Neural crest cell (in vitro differentiated cells): ENCODE measurements around the gene NDP. TPM values are rescaled to one million over a fixed set of nuclear protein-coding genes. Genes with fewer than 3 reads are reported as not detected.

Experiments used
- DNase-seq: peaks from one replicate; pipeline ENCODE4 v3.0.0; 2021; ENCODE audit warnings: low read depth, mixed read lengths, low spot score
- H3K27ac Mint-ChIP-seq: one replicate; pipeline ENCODE4 v1.8.0; 2021; ENCODE audit warnings: mild to moderate bottlenecking, mixed read lengths; ENCODE audit not compliant: unreplicated experiment
- H3K27me3 Mint-ChIP-seq: 2 replicates; pipeline ENCODE4 v1.8.0; 2021; ENCODE audit warnings: low read depth, mild to moderate bottlenecking, mixed read lengths
- H3K36me3 Mint-ChIP-seq: 2 replicates; pipeline ENCODE4 v1.8.0; 2021; ENCODE audit warnings: low read depth, mild to moderate bottlenecking, mixed read lengths
- H3K4me1 Mint-ChIP-seq: 2 replicates; pipeline ENCODE4 v1.8.0; 2021; ENCODE audit warnings: mixed read lengths
- H3K4me3 Mint-ChIP-seq: one replicate; pipeline ENCODE4 v1.8.0; 2021; ENCODE audit warnings: mild to moderate bottlenecking, mixed read lengths
- H3K9me3 Mint-ChIP-seq: 2 replicates; pipeline ENCODE4 v1.8.0; 2021; ENCODE audit warnings: mixed read lengths
- total RNA-seq: library from RNA; stranded (reverse); gene quantifications from 2 replicates; pipeline ENCODE4 v1.2.1, GENCODE V29; 2021
- TF ChIP-seq, protein P1 (sequence below): fragments of 200-600 bp; sonication (generic); conservative IDR thresholded peaks from 2 replicates; pipeline ENCODE4 v1.5.0; 2021; ENCODE audit warnings: antibody characterized with exemption, mild to moderate bottlenecking

The NDP gene
- total RNA-seq, 1 donor from 2014 or later: 4.3 TPM

DNA sequence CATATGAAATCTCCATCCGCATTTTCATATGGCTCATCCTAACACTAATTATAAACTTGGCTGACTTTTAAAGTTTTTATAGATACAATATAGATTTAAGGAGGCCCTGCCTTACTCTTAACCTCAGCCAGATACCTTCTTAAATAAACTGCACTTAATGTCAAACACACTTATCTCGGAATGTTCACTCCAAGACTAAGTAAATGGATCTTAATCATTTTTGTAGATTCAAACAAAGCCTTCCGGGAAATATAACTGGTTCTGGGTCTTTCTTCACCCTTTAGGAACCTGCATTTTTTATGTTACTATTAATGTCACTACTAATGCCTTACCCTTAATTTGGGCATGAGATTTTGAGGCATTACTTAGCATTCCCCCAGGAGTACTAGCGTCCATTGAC is 43.7 kb upstream of the NDP start:
- Mint-ChIP-seq H3K4me3 (no peak overlapping the region), H3K9me3 (peaks cover 5% of the 10 kb centered on the region), H3K4me1 (no peaks in the 10 kb centered on the region), H3K27me3 (no peaks in the 10 kb centered on the region), H3K36me3 (no peaks in the 10 kb centered on the region), H3K27ac (no peak overlapping the region)
- TF ChIP-seq, protein P1, sequence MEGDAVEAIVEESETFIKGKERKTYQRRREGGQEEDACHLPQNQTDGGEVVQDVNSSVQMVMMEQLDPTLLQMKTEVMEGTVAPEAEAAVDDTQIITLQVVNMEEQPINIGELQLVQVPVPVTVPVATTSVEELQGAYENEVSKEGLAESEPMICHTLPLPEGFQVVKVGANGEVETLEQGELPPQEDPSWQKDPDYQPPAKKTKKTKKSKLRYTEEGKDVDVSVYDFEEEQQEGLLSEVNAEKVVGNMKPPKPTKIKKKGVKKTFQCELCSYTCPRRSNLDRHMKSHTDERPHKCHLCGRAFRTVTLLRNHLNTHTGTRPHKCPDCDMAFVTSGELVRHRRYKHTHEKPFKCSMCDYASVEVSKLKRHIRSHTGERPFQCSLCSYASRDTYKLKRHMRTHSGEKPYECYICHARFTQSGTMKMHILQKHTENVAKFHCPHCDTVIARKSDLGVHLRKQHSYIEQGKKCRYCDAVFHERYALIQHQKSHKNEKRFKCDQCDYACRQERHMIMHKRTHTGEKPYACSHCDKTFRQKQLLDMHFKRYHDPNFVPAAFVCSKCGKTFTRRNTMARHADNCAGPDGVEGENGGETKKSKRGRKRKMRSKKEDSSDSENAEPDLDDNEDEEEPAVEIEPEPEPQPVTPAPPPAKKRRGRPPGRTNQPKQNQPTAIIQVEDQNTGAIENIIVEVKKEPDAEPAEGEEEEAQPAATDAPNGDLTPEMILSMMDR: no peak
- DNase-seq: no peak

DNA sequence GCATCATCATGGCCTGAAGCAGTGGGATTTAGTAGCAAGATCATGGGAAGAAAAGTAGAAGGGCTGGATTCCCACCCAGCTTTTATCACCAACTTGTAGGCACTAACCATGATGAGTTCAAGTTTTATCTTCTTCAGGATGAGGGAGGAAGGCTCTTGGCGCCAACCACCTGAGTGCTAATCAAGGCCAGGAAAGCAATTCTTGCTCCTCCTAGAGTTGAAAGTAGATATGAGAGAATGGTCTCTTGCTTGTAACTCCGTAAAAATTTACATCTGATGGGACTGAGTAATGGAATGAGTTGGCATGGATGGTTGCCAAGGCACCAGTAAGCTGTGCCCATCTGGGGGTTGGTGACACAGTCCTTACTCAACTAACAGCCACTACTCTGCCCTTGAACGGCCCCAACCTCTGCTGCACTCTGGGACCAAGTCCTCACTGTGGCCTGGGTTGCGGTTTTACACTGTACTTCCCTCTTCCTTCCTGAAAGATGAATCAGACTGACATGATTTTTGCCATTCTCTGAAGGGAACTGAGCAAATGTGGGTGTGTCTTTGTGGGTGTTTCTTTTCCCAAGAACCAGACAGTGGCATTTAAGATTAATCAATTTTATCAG is 39.4 kb upstream of the NDP start:
- H3K4me3 Mint-ChIP-seq: no peak overlapping the region
- TF ChIP-seq, protein P1: no peak
- H3K4me1 Mint-ChIP-seq: no peaks in the 10 kb centered on the region
- H3K27ac Mint-ChIP-seq: no peak overlapping the region
- DNase-seq: no peak
- no peaks in the 10 kb centered on the region for H3K36me3 Mint-ChIP-seq
- H3K27me3 Mint-ChIP-seq: no peaks in the 10 kb centered on the region
- peaks cover 14% of the 10 kb centered on the region for H3K9me3 Mint-ChIP-seq

DNA sequence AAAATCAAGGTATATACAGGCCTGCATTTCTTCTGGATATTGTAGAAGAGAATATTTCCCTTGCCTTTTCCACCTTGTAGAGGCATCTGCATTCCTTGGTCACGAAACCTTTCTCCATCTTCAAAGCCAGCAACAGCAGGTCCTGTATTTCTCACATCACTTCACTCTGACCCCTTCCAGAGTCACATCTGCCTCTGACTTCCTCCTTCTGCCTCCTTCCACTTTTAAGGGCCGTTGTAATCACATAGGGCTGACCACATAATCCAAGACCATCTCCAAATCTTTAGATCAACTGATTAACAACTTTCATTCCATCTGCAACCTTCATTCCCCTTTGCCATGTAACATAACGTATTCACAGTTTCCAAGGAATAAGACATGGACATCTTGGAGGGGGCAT is 38.3 kb upstream of the NDP start:
- H3K27me3 Mint-ChIP-seq: no peaks in the 10 kb centered on the region

DNA sequence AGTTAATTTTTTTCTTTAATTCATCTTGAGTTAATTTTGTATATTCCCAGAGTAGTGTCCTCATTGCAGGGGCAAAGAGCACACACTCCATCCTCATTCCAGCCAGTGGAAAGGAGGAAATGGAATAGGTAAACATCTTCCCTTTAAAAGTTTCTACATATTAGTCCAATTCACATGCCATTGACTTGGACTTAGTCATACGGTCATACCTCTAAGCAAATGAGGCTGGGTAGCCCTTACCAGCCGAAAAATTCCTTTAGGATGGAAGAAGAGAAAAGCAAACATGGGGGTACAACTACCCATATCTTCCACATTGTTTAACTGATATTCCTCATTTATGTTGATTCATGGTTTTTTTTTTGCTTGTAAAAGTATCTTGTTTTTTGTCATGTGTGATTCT is 37.4 kb upstream of the NDP start:
- H3K27ac Mint-ChIP-seq: no peak overlapping the region
- H3K36me3 Mint-ChIP-seq: no peaks in the 10 kb centered on the region
- no peak for DNase-seq
- H3K4me1 Mint-ChIP-seq: no peaks in the 10 kb centered on the region
- no peaks in the 10 kb centered on the region for H3K27me3 Mint-ChIP-seq
- no peak overlapping the region for H3K4me3 Mint-ChIP-seq
- TF ChIP-seq, protein P1: no peak
- H3K9me3 Mint-ChIP-seq: peaks cover 16% of the 10 kb centered on the region

More for the DNA sequence above, 38.3 kb upstream of the NDP start:
- Mint-ChIP-seq H3K27ac (no peak overlapping the region), H3K4me1 (no peaks in the 10 kb centered on the region), H3K36me3 (no peaks in the 10 kb centered on the region), H3K9me3 (peaks cover 16% of the 10 kb centered on the region), H3K4me3 (no peak overlapping the region)
- TF ChIP-seq, protein P1: no peak
- DNase-seq: no peak

DNA sequence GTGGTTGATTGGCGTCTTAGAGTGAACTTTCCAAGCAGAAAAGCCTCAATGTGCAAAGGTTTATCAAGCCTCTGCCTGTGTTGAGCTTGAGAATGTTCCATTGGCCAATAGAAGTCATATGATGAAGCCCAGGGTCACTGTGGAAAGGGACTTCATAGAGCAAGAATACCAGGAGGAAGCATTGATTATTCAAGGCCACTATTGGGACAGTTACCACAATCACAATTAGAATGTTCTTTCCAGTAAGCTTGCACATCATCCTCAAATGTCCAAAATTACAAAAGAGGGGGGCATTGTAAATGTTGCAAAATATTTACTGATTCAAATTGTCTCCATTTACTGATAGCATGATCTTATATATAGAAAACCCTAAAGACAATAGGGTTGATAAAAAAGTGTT is 32.9 kb upstream of the NDP start:
- Mint-ChIP-seq H3K4me3 (no peak overlapping the region), H3K4me1 (no peaks in the 10 kb centered on the region), H3K27ac (no peak overlapping the region), H3K9me3 (peaks cover 12% of the 10 kb centered on the region), H3K36me3 (no peaks in the 10 kb centered on the region), H3K27me3 (no peaks in the 10 kb centered on the region)
- DNase-seq: no peak
- TF ChIP-seq, protein P1: no peak
